Measurements from ENCODE around the gene FBXW12. TPM values are rescaled to one million over a fixed set of nuclear protein-coding genes. Genes with fewer than 3 reads are reported as not detected.

The FBXW12 gene
- total RNA-seq, 1 experiment from 2014 or later: 2.0 TPM

GRCh38 chr3:48411606-48412374 is 39.8 kb downstream of the FBXW12 start (continued):
- TF ChIP-seq ERG (CRISPR knock-in tag; IDR thresholded peaks at IDR 0.05): no peak
- no peak for TF ChIP-seq ZBTB43 (CRISPR knock-in tag; IDR thresholded peaks at IDR 0.05)
- no peak for TF ChIP-seq ZNF512 (CRISPR knock-in tag; IDR thresholded peaks at IDR 0.05; ENCODE audit: borderline replicate concordance)
- TF ChIP-seq NR1H2 (CRISPR knock-in tag; IDR thresholded peaks at IDR 0.05): no peak
- TF ChIP-seq FOXP4 (CRISPR knock-in tag; IDR thresholded peaks at IDR 0.05): no peak
- TF ChIP-seq ZNF532 (CRISPR knock-in tag; IDR thresholded peaks at IDR 0.05; ENCODE audit: borderline replicate concordance): no peak

GRCh38 chr3:48412375-48413001 is 40.5 kb downstream of the FBXW12 start:
- Mint-ChIP-seq H3K4me3 (no peak overlapping the region), H3K36me3 (peaks cover 68% of the 10 kb centered on the region), H3K27ac (no peak overlapping the region), H3K9me3 (no peaks in the 10 kb centered on the region), H3K27me3 (ENCODE audit: low read depth) (no peaks in the 10 kb centered on the region), H3K4me1 (no peaks in the 10 kb centered on the region)
- DNase-seq (ENCODE audit: low spot score): no peak
- ATAC-seq: no peak
- ChIA-PET POLR2A (no interaction called here), CTCF (interaction anchor here (2.9 to 18.3 kb wide), 2 partner anchors 11 to 24 kb away, joined by 15 to 218 read pairs; no protein-coding TSS in a partner anchor)
- TF ChIP-seq ATF1 (CRISPR knock-in tag; IDR thresholded peaks at IDR 0.05) (no peak), E2F1 (CRISPR knock-in tag; IDR thresholded peaks at IDR 0.05) (no peak), NFE2L1 (CRISPR knock-in tag; IDR thresholded peaks at IDR 0.05) (no peak), MAX (CRISPR knock-in tag; IDR thresholded peaks at IDR 0.05) (no peak), GTF2I (CRISPR knock-in tag; conservative IDR thresholded peaks at IDR 0.05) (no peak), ATF2 (CRISPR knock-in tag; IDR thresholded peaks at IDR 0.05; ENCODE audit: borderline replicate concordance, low read depth) (no peak), ZNF263 (CRISPR knock-in tag; IDR thresholded peaks at IDR 0.05; ENCODE audit: low read depth) (no peak), EMX1 (CRISPR knock-in tag; IDR thresholded peaks at IDR 0.05) (no peak), AFF4 (CRISPR knock-in tag; IDR thresholded peaks at IDR 0.05; ENCODE audit: borderline replicate concordance) (no peak), CBFB (CRISPR knock-in tag; IDR thresholded peaks at IDR 0.05; ENCODE audit: low read depth) (no peak)
